Testis (tissue), 3 donors: ENCODE results near the gene BIN1. TPM values are rescaled to one million over a fixed set of nuclear protein-coding genes. Genes with fewer than 3 reads are reported as not detected.

Experiments used
- DNase-seq: peaks from one replicate; pipeline ENCODE4 v3.0.0-alpha.2; 2019
- H3K27ac ChIP-seq, 2 donors: fragments of 200-600 bp; sonication (generic); one replicate each; pipeline ENCODE4 v1.5.1; 2019
- H3K27me3 ChIP-seq: fragments of 200-600 bp; sonication (generic); one replicate; pipeline ENCODE4 v1.5.1; 2019
- H3K36me3 ChIP-seq: fragments of 200-600 bp; sonication (generic); one replicate; pipeline ENCODE4 v1.5.1; 2017; ENCODE audit warnings: low read depth; ENCODE audit errors: missing control alignments
- H3K4me1 ChIP-seq: fragments of 200-600 bp; sonication (generic); one replicate; pipeline ENCODE4 v1.5.1; 2019
- H3K4me3 ChIP-seq, 2 donors: fragments of 200-600 bp; sonication (generic); one replicate each; pipeline ENCODE4 v1.5.1; 2017 to 2019
- H3K9me3 ChIP-seq: fragments of 200-600 bp; sonication (generic); one replicate; pipeline ENCODE4 v1.5.1; 2017
- POLR2A ChIP-seq: fragments of 450-650 bp; IDR thresholded peaks from one replicate; pipeline ENCODE4 v1.6.1; 2017; ENCODE audit warnings: antibody characterized with exemption, mild to moderate bottlenecking, moderate library complexity
- WGBS, 2 donors: methylation state at CpG; one replicate each; pipeline ENCODE4 v1.1.5; 2018; 5-methylcytosine and 5-hydroxymethylcytosine counted together
- intact Hi-C: fragments of 100-400 bp; cut with DNase I; formaldehyde crosslinking; loops from one replicate; pipeline ENCODE4 v1.15.1; 2023; ENCODE audit warnings: low total_unique reads
- polyA plus RNA-seq: library from polyadenylated mRNA; stranded (reverse); fragments of 350-450 nt; fragmentation: Illumina TruSeq; extraction: RNeasy Lipid Tissue Mini Kit (QIAGEN cat#74804); gene quantifications from one replicate; pipeline ENCODE4 v1.2.3, GENCODE V29; 2014; ENCODE audit warnings: low read depth, low replicate concordance; ENCODE audit not compliant: insufficient read depth
- total RNA-seq, 2 donors: library from RNA; depleted of rRNA; stranded (reverse); fragments of >200 nt; gene quantifications; one replicate each; pipeline ENCODE4 v1.2.3, GENCODE V29; 2016
- TF ChIP-seq, protein P1 (sequence below), 3 experiments: fragments of 450-650 bp in 2 of 3; fragments of 200-600 bp in 1 of 3; sonication (generic) in 1 of 3; IDR thresholded peaks; one replicate each; pipeline ENCODE4 v1.5.1; 2016 to 2019; ENCODE audit warnings: antibody characterized with exemption in 3 of 3, mild to moderate bottlenecking in 2 of 3, moderate library complexity in 1 of 3

BIN1 gene
- total and polyA plus RNA-seq, 3 donors from 2014 or later: 25.0 to 38.8 (median 28.7) TPM

DNA sequence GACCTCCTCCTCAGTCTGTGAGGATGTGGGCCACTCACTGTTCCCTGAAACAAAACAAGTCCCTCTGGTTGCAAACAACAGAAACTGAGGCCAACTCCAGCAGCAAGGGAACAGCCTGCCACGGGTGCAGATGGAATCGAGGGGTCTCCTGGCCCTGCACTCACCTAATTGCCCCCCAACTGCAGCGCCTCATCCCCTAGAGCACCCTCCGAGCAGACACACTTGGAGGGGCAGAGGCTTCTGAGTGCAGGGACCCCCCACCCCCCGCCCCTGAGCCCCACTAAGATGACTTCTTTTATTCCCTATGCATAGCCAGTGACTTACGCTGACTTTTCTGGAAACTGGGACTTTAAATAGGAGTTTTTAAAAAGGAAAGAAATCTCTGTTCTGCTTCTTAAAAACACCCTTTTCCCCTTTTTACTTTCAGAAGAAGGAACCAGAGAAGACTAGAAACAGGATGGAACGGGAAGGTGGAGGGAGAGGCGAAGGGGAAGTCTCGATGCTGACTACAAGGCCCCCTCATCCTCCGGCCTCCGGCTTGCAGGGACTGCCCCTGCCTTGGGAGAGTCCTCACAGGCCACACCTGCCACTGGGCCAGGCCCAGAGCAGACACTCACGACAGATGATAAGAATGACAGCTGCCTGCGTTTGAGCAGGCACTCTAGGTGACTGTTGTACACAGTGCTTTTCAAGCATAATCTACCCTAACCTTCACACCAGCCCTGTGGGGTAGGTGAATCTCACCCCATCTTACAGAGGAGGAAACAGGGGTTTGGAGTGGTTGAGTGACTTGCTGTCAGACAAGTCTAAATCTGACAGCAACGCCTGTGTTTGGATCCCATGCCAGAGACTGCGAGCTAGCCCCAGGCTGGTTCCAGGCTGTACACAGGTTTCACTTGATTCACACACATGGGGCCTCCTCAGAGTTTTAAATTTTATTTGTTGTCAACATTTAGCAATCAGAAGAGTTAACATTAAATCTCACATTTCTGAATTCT lies 28.2 kb upstream of the BIN1 start:
- H3K9me3 ChIP-seq: no peaks in the 10 kb centered on the region
- H3K36me3 ChIP-seq: no peaks in the 10 kb centered on the region
- WGBS, 2 donors: 84 to 92% methylated on average over 13 to 15 of the region's 15 CpGs
- intact Hi-C loops: no loop called here
- no peak for DNase-seq
- TF ChIP-seq POLR2A: no peak
- TF ChIP-seq, protein P1, sequence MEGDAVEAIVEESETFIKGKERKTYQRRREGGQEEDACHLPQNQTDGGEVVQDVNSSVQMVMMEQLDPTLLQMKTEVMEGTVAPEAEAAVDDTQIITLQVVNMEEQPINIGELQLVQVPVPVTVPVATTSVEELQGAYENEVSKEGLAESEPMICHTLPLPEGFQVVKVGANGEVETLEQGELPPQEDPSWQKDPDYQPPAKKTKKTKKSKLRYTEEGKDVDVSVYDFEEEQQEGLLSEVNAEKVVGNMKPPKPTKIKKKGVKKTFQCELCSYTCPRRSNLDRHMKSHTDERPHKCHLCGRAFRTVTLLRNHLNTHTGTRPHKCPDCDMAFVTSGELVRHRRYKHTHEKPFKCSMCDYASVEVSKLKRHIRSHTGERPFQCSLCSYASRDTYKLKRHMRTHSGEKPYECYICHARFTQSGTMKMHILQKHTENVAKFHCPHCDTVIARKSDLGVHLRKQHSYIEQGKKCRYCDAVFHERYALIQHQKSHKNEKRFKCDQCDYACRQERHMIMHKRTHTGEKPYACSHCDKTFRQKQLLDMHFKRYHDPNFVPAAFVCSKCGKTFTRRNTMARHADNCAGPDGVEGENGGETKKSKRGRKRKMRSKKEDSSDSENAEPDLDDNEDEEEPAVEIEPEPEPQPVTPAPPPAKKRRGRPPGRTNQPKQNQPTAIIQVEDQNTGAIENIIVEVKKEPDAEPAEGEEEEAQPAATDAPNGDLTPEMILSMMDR (IDR thresholded peaks at IDR 0.05): no peak
- H3K27ac ChIP-seq: no peak overlapping the region
- H3K4me1 ChIP-seq: no peaks in the 10 kb centered on the region
- H3K27me3 ChIP-seq: no peaks in the 10 kb centered on the region
- H3K4me3 ChIP-seq: no peak overlapping the region

DNA sequence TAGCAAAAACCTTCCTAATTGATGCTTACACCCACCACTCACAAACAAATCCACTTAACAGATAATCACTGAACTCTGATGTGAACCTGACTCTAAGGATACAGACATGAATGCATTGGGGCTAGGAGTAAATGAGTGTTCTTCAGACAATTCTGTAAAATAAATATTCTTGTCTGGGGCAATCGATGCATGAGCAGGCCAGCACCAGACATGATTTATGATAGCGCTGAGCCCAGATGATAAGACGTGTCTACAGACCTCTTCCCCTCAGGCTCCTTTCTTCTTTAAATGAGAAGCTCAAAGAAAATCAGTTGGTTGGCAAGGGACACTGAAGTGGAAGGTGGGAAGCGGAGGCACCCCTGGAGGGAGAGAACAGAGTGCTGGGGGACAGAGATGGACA lies 27.3 kb upstream of the BIN1 start:
- TF ChIP-seq POLR2A: no peak
- TF ChIP-seq, protein P1 (IDR thresholded peaks at IDR 0.05): no peak
- H3K4me3 ChIP-seq: no peak overlapping the region
- DNase-seq: no peak
- H3K36me3 ChIP-seq: no peaks in the 10 kb centered on the region
- H3K27ac ChIP-seq: no peak overlapping the region
- intact Hi-C loops: no loop called here
- H3K9me3 ChIP-seq: no peaks in the 10 kb centered on the region
- WGBS, 2 donors: 77 to 83% methylated on average over 4 of the region's 4 CpGs
- no peaks in the 10 kb centered on the region for H3K27me3 ChIP-seq
- H3K4me1 ChIP-seq: no peaks in the 10 kb centered on the region

DNA sequence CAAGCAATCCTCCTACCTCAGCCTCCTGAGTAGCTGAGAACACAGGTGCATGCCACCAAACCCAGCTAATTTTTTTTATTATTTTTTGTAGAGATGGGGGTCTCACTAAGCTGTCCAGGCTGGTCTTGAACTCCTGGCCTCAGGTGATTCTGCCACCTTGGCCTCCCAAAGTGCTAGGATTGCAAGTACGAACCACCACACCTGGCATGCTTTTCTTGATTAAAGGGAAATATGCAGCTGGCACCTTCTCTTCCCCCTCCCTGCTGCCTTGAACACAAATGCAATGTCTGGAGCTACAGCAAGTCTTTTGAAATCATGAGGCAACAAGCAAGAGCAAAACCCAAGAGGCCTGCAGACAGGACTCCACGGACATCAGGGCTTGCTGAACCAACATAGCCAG lies 26.8 kb upstream of the BIN1 start:
- no peaks in the 10 kb centered on the region for H3K36me3 ChIP-seq
- no peak overlapping the region for H3K4me3 ChIP-seq
- 95 to 98% methylated on average over 2 of the region's 2 CpGs for WGBS, 2 donors
- intact Hi-C loops: no loop called here
- TF ChIP-seq, protein P1 (IDR thresholded peaks at IDR 0.05): no peak
- TF ChIP-seq POLR2A: no peak
- no peaks in the 10 kb centered on the region for H3K9me3 ChIP-seq
- no peaks in the 10 kb centered on the region for H3K27me3 ChIP-seq
- H3K4me1 ChIP-seq: no peaks in the 10 kb centered on the region
- H3K27ac ChIP-seq: no peak overlapping the region
- no peak for DNase-seq

DNA sequence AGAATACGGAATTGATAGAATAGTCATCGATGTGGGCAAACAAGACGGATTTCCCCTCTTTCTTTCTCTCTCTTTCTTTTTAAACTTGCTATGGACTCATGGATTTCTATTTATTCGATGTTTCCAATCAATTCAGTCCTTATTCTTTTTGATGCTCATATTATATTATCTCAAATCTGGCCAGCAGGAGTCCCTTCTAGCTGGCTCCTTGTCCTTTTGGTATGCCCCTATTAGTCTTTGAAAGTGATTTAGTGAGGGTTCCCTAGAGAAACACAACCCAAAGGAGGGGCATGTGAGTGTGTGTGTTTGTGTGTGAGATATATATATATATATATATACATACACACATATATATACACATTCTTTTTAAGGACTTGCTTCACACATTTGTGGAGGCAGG lies 23.5 kb upstream of the BIN1 start:
- intact Hi-C loops: no loop called here
- DNase-seq: no peak
- WGBS, 2 donors: 79 to 85% methylated on average over 4 of the region's 4 CpGs
- no peaks in the 10 kb centered on the region for H3K4me1 ChIP-seq
- H3K27ac ChIP-seq: no peak overlapping the region
- H3K36me3 ChIP-seq: no peaks in the 10 kb centered on the region
- H3K9me3 ChIP-seq: no peaks in the 10 kb centered on the region
- no peaks in the 10 kb centered on the region for H3K27me3 ChIP-seq
- no peak overlapping the region for H3K4me3 ChIP-seq
- TF ChIP-seq POLR2A: no peak
- TF ChIP-seq, protein P1 (IDR thresholded peaks at IDR 0.05): no peak
